ENCODE measurements around the gene TRPM8.

DNA sequence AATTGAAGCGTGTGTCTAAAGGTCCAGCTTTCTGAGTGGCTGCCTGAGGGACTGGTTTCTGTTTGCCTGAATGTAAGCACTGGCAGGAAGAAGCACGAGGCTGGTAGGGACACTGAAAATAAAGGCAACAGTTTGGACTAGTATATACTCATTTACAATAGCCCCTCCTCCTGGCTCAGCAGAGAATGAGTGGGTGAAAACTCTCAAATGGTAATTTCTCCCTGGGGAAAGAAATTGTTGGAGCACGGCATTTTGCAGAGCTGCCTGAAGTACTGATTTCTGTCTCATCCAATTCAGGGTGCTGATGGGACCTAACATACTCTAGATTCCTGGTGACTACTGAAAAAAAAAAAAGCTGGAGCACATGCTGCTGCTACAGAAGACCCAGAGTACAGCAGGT is 116.0 kb downstream of the TRPM8 start:
- TF ChIP-seq, protein P1, sequence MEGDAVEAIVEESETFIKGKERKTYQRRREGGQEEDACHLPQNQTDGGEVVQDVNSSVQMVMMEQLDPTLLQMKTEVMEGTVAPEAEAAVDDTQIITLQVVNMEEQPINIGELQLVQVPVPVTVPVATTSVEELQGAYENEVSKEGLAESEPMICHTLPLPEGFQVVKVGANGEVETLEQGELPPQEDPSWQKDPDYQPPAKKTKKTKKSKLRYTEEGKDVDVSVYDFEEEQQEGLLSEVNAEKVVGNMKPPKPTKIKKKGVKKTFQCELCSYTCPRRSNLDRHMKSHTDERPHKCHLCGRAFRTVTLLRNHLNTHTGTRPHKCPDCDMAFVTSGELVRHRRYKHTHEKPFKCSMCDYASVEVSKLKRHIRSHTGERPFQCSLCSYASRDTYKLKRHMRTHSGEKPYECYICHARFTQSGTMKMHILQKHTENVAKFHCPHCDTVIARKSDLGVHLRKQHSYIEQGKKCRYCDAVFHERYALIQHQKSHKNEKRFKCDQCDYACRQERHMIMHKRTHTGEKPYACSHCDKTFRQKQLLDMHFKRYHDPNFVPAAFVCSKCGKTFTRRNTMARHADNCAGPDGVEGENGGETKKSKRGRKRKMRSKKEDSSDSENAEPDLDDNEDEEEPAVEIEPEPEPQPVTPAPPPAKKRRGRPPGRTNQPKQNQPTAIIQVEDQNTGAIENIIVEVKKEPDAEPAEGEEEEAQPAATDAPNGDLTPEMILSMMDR (IDR thresholded peaks at IDR 0.05) = no peak
- TF ChIP-seq POLR2A (IDR thresholded peaks at IDR 0.05) (no peak), POLR2AphosphoS5 (IDR thresholded peaks at IDR 0.05) (no peak)

Data from suprapubic skin (tissue), 4 donors.